Kidney tubule cell (primary cell): Measurements from ENCODE around the gene FGGY.
A peak's percentile ranks its signal among the peaks of the same experiment; 100 is the strongest.
"Not testable (repeated sequence)": the region's sequence is repeated elsewhere in the genome, so short reads cannot be mapped to it uniquely, and the experiment has no call there.

Experiments
- DNase-seq: peaks from one replicate; pipeline ENCODE4 v3.0.0-alpha.2; 2018; ENCODE audit warnings: low spot score

Gene FGGY

GRCh38 chr1:59511476-59512465 lies 214.9 kb downstream of the FGGY start:
- DNase-seq: no peak

- no peak for DNase-seq
Measured at GRCh38 chr1:59512702-59513101, 215.8 kb downstream of the FGGY start.

- DNase-seq: no peak
Measured at GRCh38 chr1:59514061-59514909, 217.4 kb downstream of the FGGY start.

- no peak for DNase-seq
Measured at GRCh38 chr1:59516881-59517280, 220.0 kb downstream of the FGGY start.

- DNase-seq: no peak
Measured at GRCh38 chr1:59520194-59520593, 223.3 kb downstream of the FGGY start.

GRCh38 chr1:59520827-59521418 lies 224.0 kb downstream of the FGGY start:
- peak; percentile 80 for DNase-seq

GRCh38 chr1:59521456-59521855 lies 224.6 kb downstream of the FGGY start:
- peak; percentile 12 for DNase-seq

GRCh38 chr1:59522925-59523505 lies 226.1 kb downstream of the FGGY start:
- no peak for DNase-seq

GRCh38 chr1:59523745-59524450 lies 227.0 kb downstream of the FGGY start:
- no peak for DNase-seq

GRCh38 chr1:59526240-59526639 lies 229.3 kb downstream of the FGGY start:
- no peak for DNase-seq

- no peak for DNase-seq
Measured at GRCh38 chr1:59528471-59528870, 231.6 kb downstream of the FGGY start.

GRCh38 chr1:59528900-59529299 lies 232.0 kb downstream of the FGGY start:
- DNase-seq: no peak

- DNase-seq: no peak
Measured at GRCh38 chr1:59530119-59530518, 233.2 kb downstream of the FGGY start.

- DNase-seq: no peak
Measured at GRCh38 chr1:59532102-59532501, 235.2 kb downstream of the FGGY start.

- not testable (repeated sequence) for DNase-seq
Measured at GRCh38 chr1:59538476-59538875, 241.6 kb downstream of the FGGY start.

GRCh38 chr1:59539961-59540681 lies 243.2 kb downstream of the FGGY start:
- DNase-seq: no peak

GRCh38 chr1:59541161-59541560 lies 244.3 kb downstream of the FGGY start:
- DNase-seq: no peak

- no peak for DNase-seq
Measured at GRCh38 chr1:59541891-59542290, 245.0 kb downstream of the FGGY start.

- DNase-seq: peak; percentile 82
Measured at GRCh38 chr1:59543211-59543668, 246.3 kb downstream of the FGGY start.

- DNase-seq: peak; percentile 49
Measured at GRCh38 chr1:59544615-59545293, 247.9 kb downstream of the FGGY start.
